GM12878 (cell line): ENCODE results near the gene ARPC1B. TPM values are rescaled to one million over a fixed set of nuclear protein-coding genes. Genes with fewer than 3 reads are reported as not detected.

Experiments used
- ATAC-seq: fragments of 200-7000 bp; cut with Tn5 transposase; 3 replicates; pipeline ENCODE4 v1.9.1; 2020; ENCODE audit warnings: mild to moderate bottlenecking, moderate library complexity
- BruUV-seq: library from RNA; stranded (reverse); fragments of 400-500 nt; replicated peaks from 2 replicates; lab custom pipeline; 2021; lab: Mats Ljungman, UMichigan
- CTCF ChIA-PET: fragments of 300-600 bp; sonication (Branson Sonifier 250); formaldehyde crosslinking; extraction: SDS; loops from one replicate; lab custom pipeline; 2021; ENCODE audit warnings: inconsistent platforms; lab: Yijun Ruan, JAX
- POLR2A ChIA-PET: fragments of 350-600 bp; formaldehyde crosslinking; extraction: SDS; loops from one replicate; lab custom pipeline; 2021; ENCODE audit warnings: inconsistent platforms; lab: Charles Lee
- RAD21 ChIA-PET: fragments of 300-600 bp; sonication (Branson Sonifier 250); formaldehyde crosslinking; loops from one replicate; lab custom pipeline; 2023; ENCODE audit warnings: antibody characterized with exemption; ENCODE audit not compliant: unreplicated experiment; lab: Charles Lee
- SMC1A ChIA-PET: fragments of 300-600 bp; sonication (Branson Sonifier 250); formaldehyde crosslinking; loops from one replicate; lab custom pipeline; 2023; ENCODE audit not compliant: unreplicated experiment, uncharacterized antibody; lab: Charles Lee
- DNase-seq: peaks from one replicate; pipeline ENCODE4 v3.0.0-alpha.2; 2011; ENCODE audit warnings: low read depth, low spot score
- FAIRE-seq: peaks from 3 replicates; lab custom pipeline; 2011; peaks lifted over from hg19 to GRCh38; lab: Jason Lieb, UNC
- H2AFZ ChIP-seq: 2 replicates; pipeline ENCODE4 v1.6.0; 2011; ENCODE audit warnings: low read depth, low read length, control low read depth; ENCODE audit not compliant: control insufficient read depth
- H3K27ac ChIP-seq: 2 replicates; pipeline ENCODE4 v1.5.1; 2011; ENCODE audit warnings: control low read depth; ENCODE audit not compliant: control insufficient read depth, insufficient read depth
- H3K27me3 ChIP-seq, 2 experiments: replicated peaks in 1 of 2; 2 replicates each; pipeline versions ENCODE4 v1.6.0 to v1.6.1; 2011; ENCODE audit warnings: low read length in 1 of 2; ENCODE audit not compliant: control insufficient read depth in 2 of 2, insufficient read depth in 2 of 2
- H3K36me3 ChIP-seq, 2 experiments: 2 replicates each; pipeline ENCODE4 v1.5.1; 2011; ENCODE audit warnings: low read length in 1 of 2; ENCODE audit not compliant: control insufficient read depth in 2 of 2, insufficient read depth in 2 of 2
- H3K4me1 ChIP-seq: 2 replicates; pipeline ENCODE4 v1.6.1; 2011; ENCODE audit warnings: mild to moderate bottlenecking, low read length, moderate library complexity, mixed read lengths; ENCODE audit not compliant: control insufficient read depth, insufficient read depth
- H3K4me2 ChIP-seq: 2 replicates; pipeline ENCODE4 v1.6.0; 2011; ENCODE audit warnings: control low read depth; ENCODE audit not compliant: control insufficient read depth, insufficient read depth
- H3K4me3 ChIP-seq: fragments of 200-600 bp; sonication (generic); 2 replicates; pipeline ENCODE4 v1.5.1; 2016
- H3K79me2 ChIP-seq: 2 replicates; pipeline ENCODE4 v1.6.0; 2011; ENCODE audit warnings: low read length; ENCODE audit not compliant: control insufficient read depth, insufficient read depth
- H3K9ac ChIP-seq: 2 replicates; pipeline ENCODE4 v1.8.0; 2011; ENCODE audit warnings: low read length, control low read depth, mixed read lengths; ENCODE audit not compliant: control insufficient read depth, insufficient read depth
- H3K9me3 ChIP-seq: replicated peaks from 3 replicates; pipeline ENCODE4 v1.5.1; 2011; ENCODE audit warnings: mild to moderate bottlenecking, low read length; ENCODE audit not compliant: control insufficient read depth, insufficient read depth
- H4K20me1 ChIP-seq: 2 replicates; pipeline ENCODE4 v1.6.0; 2011; ENCODE audit not compliant: control insufficient read depth, insufficient read depth
- EGR1 ChIP-seq, 2 experiments: IDR thresholded peaks; 1 replicate in 1 of 2; 2 replicates in 1 of 2; pipeline ENCODE4 v1.6.1; 2011 to 2012; ENCODE audit warnings: low read depth in 2 of 2, low read length in 2 of 2, borderline replicate concordance in 1 of 2, mild to moderate bottlenecking in 1 of 2, moderate library complexity in 1 of 2
- GATAD2B ChIP-seq: fragments of 450-650 bp; conservative IDR thresholded peaks from 2 replicates; pipeline ENCODE4 v1.6.1; 2017; ENCODE audit warnings: low read depth, mild to moderate bottlenecking, moderate library complexity
- HSF1 ChIP-seq: fragments of 150-350 bp; IDR thresholded peaks from 2 replicates; pipeline ENCODE4 v1.6.1; 2014; ENCODE audit warnings: mild to moderate bottlenecking, low read depth, low read length
- NR2C1 ChIP-seq: fragments of 450-650 bp; IDR thresholded peaks from 2 replicates; pipeline ENCODE4 v1.6.1; 2017; ENCODE audit warnings: antibody characterized with exemption, mild to moderate bottlenecking, moderate library complexity
- NRF1 ChIP-seq: conservative IDR thresholded peaks from 2 replicates; pipeline ENCODE4 v1.6.1; 2011; ENCODE audit warnings: mild to moderate bottlenecking, low read depth, low read length, improper control_type of control experiment
- RFX5 ChIP-seq: IDR thresholded peaks from 2 replicates; pipeline ENCODE4 v1.6.1; 2011; ENCODE audit warnings: low read depth, low read length, improper control_type of control experiment
- SPI1 ChIP-seq: IDR thresholded peaks from 2 replicates; pipeline ENCODE4 v1.6.1; 2011; ENCODE audit warnings: low read depth, mild to moderate bottlenecking, low read length, moderate library complexity, borderline replicate concordance; ENCODE audit not compliant: insufficient read depth
- TCF7 ChIP-seq: IDR thresholded peaks from 2 replicates; pipeline ENCODE4 v1.6.1; 2014; ENCODE audit warnings: antibody characterized with exemption, borderline replicate concordance
- WGBS: methylation state at CpG from one replicate; pipeline ENCODE4 v1.1.6; 2016; ENCODE audit warnings: low lambda C conversion rate; ENCODE audit not compliant: insufficient replicate concordance, insufficient coverage; ENCODE audit errors: missing lambda C conversion rate; 5-methylcytosine and 5-hydroxymethylcytosine counted together
- in situ Hi-C: fragments of 300-500 bp; cut with MboI; formaldehyde crosslinking; loops from 9 replicates; pipeline ENCODE4 v1.14.3; 2018; ENCODE audit warnings: mixed read lengths
- intact Hi-C: fragments of 100-400 bp; cut with micrococcal nuclease; formaldehyde crosslinking; loops from one replicate; pipeline ENCODE4 v1.14.2; 2022; ENCODE audit not compliant: unreplicated experiment
- polyA plus RNA-seq, 11 experiments: library from polyadenylated mRNA; depleted of rRNA in 4 of 11; unstranded in 6 of 11; stranded (reverse) in 5 of 11; fragments of >200 nt; fragmentation: Nextera tagmentation in 4 of 11; fragmentation: Illumina TruSeq in 1 of 11; extraction: Ambion mirVana in 4 of 11; extraction: Trizol in 1 of 11; gene quantifications; 1 replicate in 1 of 11; 2 replicates in 10 of 11; pipeline versions ENCODE4 v1.2.1 to v1.2.3, GENCODE V29; 2011 to 2016; ENCODE audit warnings: inconsistent platforms in 2 of 11, missing spikeins in 2 of 11, low read depth in 1 of 11
- total RNA-seq, 4 experiments: library from RNA; depleted of rRNA in 3 of 4; stranded (reverse); fragments of >200 nt in 3 of 4; fragmentation: Illumina TruSeq in 1 of 4; extraction: Trizol in 1 of 4; gene quantifications; 2 replicates each; pipeline versions ENCODE4 v1.2.1 to v1.2.3, GENCODE V29; 2013 to 2021

The ARPC1B gene
- total and polyA plus RNA-seq, 10 of the 15 experiments (the other 5 are each of a cell fraction or from before 2014, with no cell fraction given) = 14.1 to 762 (median 387) TPM

- peak overlapping the region; percentile 54 for H2AFZ ChIP-seq
- in situ Hi-C loops = no loop called here
These were observed 49.5 kb upstream of the ARPC1B start for GRCh38 chr7:99325001-99325493.

More at GRCh38 chr7:99325001-99325493, 49.5 kb upstream of the ARPC1B start:
- Histone ChIP-seq H4K20me1 (peaks cover 4% of the 10 kb centered on the region; the same call in 1 of the 2 replicates), H3K4me3 (peak overlapping the region; percentile 100), H3K27me3 (no peaks in the 10 kb centered on the region), H3K4me2 (peak overlapping the region; percentile 32), H3K27ac (peak overlapping the region; percentile 63), H3K79me2 (peaks cover 52% of the 10 kb centered on the region), H3K9me3 (no peaks in the 10 kb centered on the region), H3K36me3 (no peaks in the 10 kb centered on the region; a peak in 1 of 4 replicates), H3K4me1 (peaks cover 4% of the 10 kb centered on the region; the same call in 1 of the 2 replicates), H3K9ac (peak overlapping the region; percentile 96)
- ChIA-PET SMC1A (no interaction called here), CTCF (interaction anchor here (0.9 to 2.7 kb wide), 3 partner anchors 9 to 82 kb away, joined by 3 to 10 read pairs (median 3); no protein-coding TSS in a partner anchor), RAD21 (interaction anchor here (1.3 kb wide), 1 partner anchor 84 kb away, joined by 5 read pairs; the partner anchor contains the start of genes BUD31 and PDAP1), POLR2A (interaction anchor here (1.0 to 3.3 kb wide), 6 partner anchors 50 to 180 kb away, joined by 3 to 16 read pairs (median 4); partner anchors contain the start of genes BUD31 and PDAP1)
- DNase-seq (no peak), ATAC-seq (peak; percentile 6), FAIRE-seq (no peak)
- TF ChIP-seq TCF7 = no peak
- no peak for TF ChIP-seq NR2C1
- TF ChIP-seq GATAD2B = no peak
- no peak for TF ChIP-seq HSF1
- TF ChIP-seq SPI1 = no peak
- TF ChIP-seq NRF1 = no peak
- no peak for TF ChIP-seq RFX5
- TF ChIP-seq EGR1 (IDR thresholded peaks at IDR 0.05; ENCODE audit: borderline replicate concordance in 1 of 2, low read depth in 2 of 2, low read length in 2 of 2) = peak in 1 of 2 experiments; percentile 46; a peak in 1 of 3 replicates
- intact Hi-C loops = no loop called here
- WGBS = 29% methylated on average over 14 of the region's 14 CpGs
- TSS peak; percentile 96 for BruUV-seq
